ENCODE results near the gene PHIP.

The PHIP gene

GRCh38 chr6:79066828-79067227 lies 11.2 kb downstream of the PHIP start:
- H3K27ac ChIP-seq (ENCODE audit: low read depth, low read length) = no peak overlapping the region

DNA sequence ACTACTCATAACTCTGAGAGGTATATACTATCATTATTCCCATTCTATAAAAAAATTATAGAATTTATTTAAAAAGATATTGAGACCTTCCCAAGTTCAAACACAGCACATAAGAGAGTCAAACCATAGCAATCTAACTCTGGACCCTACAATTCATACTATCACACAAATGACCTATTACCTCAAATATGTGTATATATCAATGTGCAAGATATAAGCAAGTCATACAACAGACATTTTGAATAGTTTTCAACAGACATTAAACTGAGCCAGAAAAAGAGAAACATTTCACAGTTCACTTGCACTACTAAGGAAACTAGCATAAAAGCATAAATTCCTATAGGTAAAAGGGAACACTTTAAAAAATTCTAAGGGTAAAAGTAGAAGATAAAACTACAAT lies 11.7 kb downstream of the PHIP start:
- peaks cover 50% of the 10 kb centered on the region for H3K36me3 ChIP-seq (ENCODE audit: insufficient read depth, low read length)
- no peak overlapping the region for H3K4me3 ChIP-seq (ENCODE audit: low read length)
- no peaks in the 10 kb centered on the region for H3K9me3 ChIP-seq (ENCODE audit: insufficient read depth, low read depth, low read length)
- H3K9ac ChIP-seq (ENCODE audit: low read depth, low read length) = no peak overlapping the region
- H3K27me3 ChIP-seq (ENCODE audit: insufficient read depth, low read length) = no peaks in the 10 kb centered on the region
- H3K4me1 ChIP-seq (ENCODE audit: insufficient read depth, low read length) = peaks cover 4% of the 10 kb centered on the region; the same call in 1 of the 2 replicates
- no peak overlapping the region for H3K27ac ChIP-seq (ENCODE audit: low read depth, low read length)

More at GRCh38 chr6:79066828-79067227, 11.2 kb downstream of the PHIP start:
- WGBS = 98% methylated on average over 4 of the region's 4 CpGs
- Histone ChIP-seq H3K4me3 (ENCODE audit: low read length) (no peak overlapping the region), H3K9ac (ENCODE audit: low read depth, low read length) (no peak overlapping the region), H3K4me1 (ENCODE audit: insufficient read depth, low read length) (peaks cover 4% of the 10 kb centered on the region; the same call in 1 of the 2 replicates), H3K27me3 (ENCODE audit: insufficient read depth, low read length) (no peaks in the 10 kb centered on the region), H3K9me3 (ENCODE audit: insufficient read depth, low read depth, low read length) (no peaks in the 10 kb centered on the region), H3K36me3 (ENCODE audit: insufficient read depth, low read length) (peaks cover 48% of the 10 kb centered on the region)

DNA sequence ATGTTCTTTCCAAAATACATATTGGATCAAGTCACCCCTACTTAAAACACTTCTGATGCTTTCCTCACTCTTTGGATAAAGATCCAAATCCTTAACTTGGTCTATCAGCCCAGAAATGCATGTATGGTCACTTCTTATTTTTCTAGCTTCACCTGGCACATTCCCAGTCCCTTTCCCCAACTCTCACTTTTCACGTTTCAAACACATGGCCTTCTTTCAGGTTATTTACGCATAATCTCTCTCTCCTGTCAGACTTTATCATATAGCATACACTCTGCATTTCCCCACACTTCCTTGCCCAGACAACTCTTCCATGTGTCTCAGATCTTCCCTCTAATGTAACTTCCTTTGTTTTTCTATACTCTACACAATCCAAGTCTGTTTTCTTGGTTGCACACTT lies 12.8 kb downstream of the PHIP start:
- Histone ChIP-seq H3K4me1 (ENCODE audit: insufficient read depth, low read length) (peaks cover 4% of the 10 kb centered on the region; the same call in 1 of the 2 replicates), H3K27me3 (ENCODE audit: insufficient read depth, low read length) (no peaks in the 10 kb centered on the region), H3K9ac (ENCODE audit: low read depth, low read length) (no peak overlapping the region), H3K4me3 (ENCODE audit: low read length) (no peak overlapping the region), H3K27ac (ENCODE audit: low read depth, low read length) (no peak overlapping the region), H3K36me3 (ENCODE audit: insufficient read depth, low read length) (peaks cover 50% of the 10 kb centered on the region), H3K9me3 (ENCODE audit: insufficient read depth, low read depth, low read length) (no peaks in the 10 kb centered on the region)
- 90% methylated on average over 2 of the region's 2 CpGs for WGBS

DNA sequence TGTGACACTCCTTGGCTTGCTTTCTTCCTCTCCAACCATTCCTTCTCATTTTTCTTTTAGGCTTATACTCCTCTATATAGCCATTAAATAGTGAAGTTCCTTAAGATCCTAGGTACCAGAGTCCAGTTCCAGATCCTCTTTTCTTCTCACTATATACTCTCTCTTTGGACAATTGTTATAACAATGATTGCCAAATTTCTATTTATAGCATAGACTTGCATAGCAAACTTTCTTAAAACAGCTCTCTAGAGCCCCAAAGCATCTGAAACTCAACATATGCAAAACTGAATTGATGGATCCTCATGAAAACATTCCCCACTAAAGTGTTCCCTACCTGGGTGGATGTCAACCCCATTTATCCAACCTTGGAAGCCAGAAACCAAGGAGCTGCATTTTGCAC lies 13.4 kb downstream of the PHIP start:
- no peak overlapping the region for H3K4me3 ChIP-seq (ENCODE audit: low read length)
- H3K9me3 ChIP-seq (ENCODE audit: insufficient read depth, low read depth, low read length) = no peaks in the 10 kb centered on the region
- H3K9ac ChIP-seq (ENCODE audit: low read depth, low read length) = no peak overlapping the region
- peaks cover 52% of the 10 kb centered on the region for H3K36me3 ChIP-seq (ENCODE audit: insufficient read depth, low read length)
- no peak overlapping the region for H3K27ac ChIP-seq (ENCODE audit: low read depth, low read length)
- peaks cover 4% of the 10 kb centered on the region; the same call in 1 of the 2 replicates for H3K4me1 ChIP-seq (ENCODE audit: insufficient read depth, low read length)
- H3K27me3 ChIP-seq (ENCODE audit: insufficient read depth, low read length) = no peaks in the 10 kb centered on the region

DNA sequence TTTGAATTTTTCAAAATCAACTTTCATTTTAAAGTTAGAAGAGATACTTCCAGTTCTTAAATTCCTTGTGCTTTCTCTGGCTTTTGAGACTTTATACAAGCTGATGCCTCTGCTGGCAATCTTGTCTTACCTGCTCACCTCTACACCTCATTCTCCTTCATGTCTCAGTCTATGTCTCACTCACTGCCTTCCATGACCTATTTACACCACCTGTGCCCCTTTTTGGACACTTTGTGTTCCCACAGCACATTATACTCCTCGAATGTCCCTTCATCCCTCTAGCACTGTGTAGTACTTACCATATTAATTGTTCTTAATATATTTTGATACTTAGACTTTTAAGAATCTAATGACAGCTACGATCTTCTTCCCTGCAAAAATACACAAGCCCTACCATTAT lies 15.3 kb downstream of the PHIP start:
- 100% methylated on average over 2 of the region's 2 CpGs for WGBS
- Histone ChIP-seq H3K9me3 (ENCODE audit: insufficient read depth, low read depth, low read length) (no peaks in the 10 kb centered on the region), H3K27ac (ENCODE audit: low read depth, low read length) (no peak overlapping the region), H3K27me3 (ENCODE audit: insufficient read depth, low read length) (no peaks in the 10 kb centered on the region), H3K4me3 (ENCODE audit: low read length) (no peak overlapping the region), H3K4me1 (ENCODE audit: insufficient read depth, low read length) (peaks cover 4% of the 10 kb centered on the region; the same call in 1 of the 2 replicates), H3K36me3 (ENCODE audit: insufficient read depth, low read length) (peaks cover 63% of the 10 kb centered on the region), H3K9ac (ENCODE audit: low read depth, low read length) (no peak overlapping the region)

GRCh38 chr6:79057746-79058145 lies 20.3 kb downstream of the PHIP start:
- Histone ChIP-seq H3K9ac (ENCODE audit: low read depth, low read length) (no peak overlapping the region), H3K4me1 (ENCODE audit: insufficient read depth, low read length) (peaks cover 10% of the 10 kb centered on the region; the same call in 1 of the 2 replicates), H3K27me3 (ENCODE audit: insufficient read depth, low read length) (no peaks in the 10 kb centered on the region), H3K9me3 (ENCODE audit: insufficient read depth, low read depth, low read length) (no peaks in the 10 kb centered on the region; the same call in 1 of the 2 replicates), H3K27ac (ENCODE audit: low read depth, low read length) (no peak overlapping the region), H3K36me3 (ENCODE audit: insufficient read depth, low read length) (peaks cover 99% of the 10 kb centered on the region), H3K4me3 (ENCODE audit: low read length) (no peak overlapping the region)
- WGBS = 100% methylated on average over 1 of the region's 1 CpG

GRCh38 chr6:79056226-79056625 lies 21.8 kb downstream of the PHIP start:
- H3K4me3 ChIP-seq (ENCODE audit: low read length) = no peak overlapping the region
- peaks cover 10% of the 10 kb centered on the region; the same call in 1 of the 2 replicates for H3K4me1 ChIP-seq (ENCODE audit: insufficient read depth, low read length)
- H3K36me3 ChIP-seq (ENCODE audit: insufficient read depth, low read length) = peaks cover 99% of the 10 kb centered on the region
- no peak overlapping the region for H3K27ac ChIP-seq (ENCODE audit: low read depth, low read length)
- no peak overlapping the region for H3K9ac ChIP-seq (ENCODE audit: low read depth, low read length)
- H3K9me3 ChIP-seq (ENCODE audit: insufficient read depth, low read depth, low read length) = no peaks in the 10 kb centered on the region; the same call in 1 of the 2 replicates
- H3K27me3 ChIP-seq (ENCODE audit: insufficient read depth, low read length) = no peaks in the 10 kb centered on the region
- WGBS = 95% methylated on average over 1 of the region's 1 CpG

- Histone ChIP-seq H3K36me3 (ENCODE audit: insufficient read depth, low read length) (peaks cover 78% of the 10 kb centered on the region), H3K27ac (ENCODE audit: low read depth, low read length) (no peak overlapping the region)
- WGBS = 96% methylated on average over 2 of the region's 2 CpGs
These were observed 29.4 kb downstream of the PHIP start for GRCh38 chr6:79048611-79049010.

GRCh38 chr6:79047072-79047471 lies 31.0 kb downstream of the PHIP start:
- H3K4me1 ChIP-seq (ENCODE audit: insufficient read depth, low read length) = peaks cover 22% of the 10 kb centered on the region
- no peak overlapping the region for H3K4me3 ChIP-seq (ENCODE audit: low read length)
- H3K27ac ChIP-seq (ENCODE audit: low read depth, low read length) = no peak overlapping the region
- WGBS = 95% methylated on average over 1 of the region's 2 CpGs
- no peaks in the 10 kb centered on the region for H3K27me3 ChIP-seq (ENCODE audit: insufficient read depth, low read length)
- no peaks in the 10 kb centered on the region for H3K9me3 ChIP-seq (ENCODE audit: insufficient read depth, low read depth, low read length)
- peaks cover 78% of the 10 kb centered on the region for H3K36me3 ChIP-seq (ENCODE audit: insufficient read depth, low read length)
- H3K9ac ChIP-seq (ENCODE audit: low read depth, low read length) = no peak overlapping the region

More at GRCh38 chr6:79048611-79049010, 29.4 kb downstream of the PHIP start:
- Histone ChIP-seq H3K9me3 (ENCODE audit: insufficient read depth, low read depth, low read length) (no peaks in the 10 kb centered on the region), H3K4me1 (ENCODE audit: insufficient read depth, low read length) (peaks cover 22% of the 10 kb centered on the region), H3K4me3 (ENCODE audit: low read length) (no peak overlapping the region), H3K9ac (ENCODE audit: low read depth, low read length) (no peak overlapping the region), H3K27me3 (ENCODE audit: insufficient read depth, low read length) (no peaks in the 10 kb centered on the region)

- no peak overlapping the region for H3K4me3 ChIP-seq (ENCODE audit: low read length)
- H3K27ac ChIP-seq (ENCODE audit: low read depth, low read length) = no peak overlapping the region
- H3K9me3 ChIP-seq (ENCODE audit: insufficient read depth, low read depth, low read length) = no peaks in the 10 kb centered on the region
- 87% methylated on average over 2 of the region's 2 CpGs for WGBS
- peaks cover 79% of the 10 kb centered on the region for H3K36me3 ChIP-seq (ENCODE audit: insufficient read depth, low read length)
- H3K27me3 ChIP-seq (ENCODE audit: insufficient read depth, low read length) = no peaks in the 10 kb centered on the region
- H3K4me1 ChIP-seq (ENCODE audit: insufficient read depth, low read length) = peaks cover 22% of the 10 kb centered on the region
- H3K9ac ChIP-seq (ENCODE audit: low read depth, low read length) = no peak overlapping the region
These were observed 32.1 kb downstream of the PHIP start for GRCh38 chr6:79045966-79046365.

GRCh38 chr6:79042799-79043126 lies 35.3 kb downstream of the PHIP start:
- Histone ChIP-seq H3K9ac (ENCODE audit: low read depth, low read length) (no peak overlapping the region), H3K27me3 (ENCODE audit: insufficient read depth, low read length) (no peaks in the 10 kb centered on the region), H3K27ac (ENCODE audit: low read depth, low read length) (no peak overlapping the region), H3K4me3 (ENCODE audit: low read length) (no peak overlapping the region), H3K4me1 (ENCODE audit: insufficient read depth, low read length) (peaks cover 13% of the 10 kb centered on the region), H3K9me3 (ENCODE audit: insufficient read depth, low read depth, low read length) (no peaks in the 10 kb centered on the region), H3K36me3 (ENCODE audit: insufficient read depth, low read length) (peaks cover 88% of the 10 kb centered on the region)
- 94% methylated on average over 4 of the region's 5 CpGs for WGBS

DNA sequence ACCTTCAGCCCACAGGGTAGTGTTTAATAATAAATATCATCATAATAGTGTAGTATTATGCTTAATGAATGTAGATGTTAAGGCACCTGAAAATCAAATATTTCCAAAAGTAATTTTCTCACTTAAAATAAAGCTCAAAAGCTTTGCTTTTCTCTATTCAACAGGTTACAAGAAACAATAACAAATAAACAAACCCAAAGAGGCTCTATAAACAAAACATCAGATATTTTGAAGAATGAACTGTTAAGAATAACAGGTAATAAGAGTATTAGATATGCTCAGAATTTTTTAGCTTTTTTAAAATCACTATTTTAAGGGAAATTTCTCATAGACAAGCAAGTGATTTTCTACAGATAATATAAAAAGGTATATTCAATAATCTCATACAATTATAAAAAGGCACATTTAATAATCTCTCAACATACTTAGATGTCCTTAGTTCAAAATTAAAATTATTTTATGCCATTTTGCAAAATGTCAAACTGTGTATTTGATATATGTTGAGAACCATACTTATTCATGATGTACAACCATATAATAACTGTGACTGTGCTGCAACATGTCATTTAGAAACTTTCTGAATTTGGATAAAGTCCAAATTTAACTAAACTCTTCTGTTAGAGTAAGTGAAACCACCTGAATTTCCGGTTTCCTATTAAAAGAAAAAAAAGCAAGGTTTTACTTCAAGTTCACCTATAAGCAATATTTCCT lies 35.8 kb downstream of the PHIP start:
- Histone ChIP-seq H3K36me3 (ENCODE audit: insufficient read depth, low read length) (peaks cover 88% of the 10 kb centered on the region), H3K9ac (ENCODE audit: low read depth, low read length) (no peak overlapping the region), H3K4me3 (ENCODE audit: low read length) (no peak overlapping the region)

More for the DNA sequence above, 35.8 kb downstream of the PHIP start:
- Histone ChIP-seq H3K27ac (ENCODE audit: low read depth, low read length) (no peak overlapping the region), H3K9me3 (ENCODE audit: insufficient read depth, low read depth, low read length) (no peaks in the 10 kb centered on the region), H3K27me3 (ENCODE audit: insufficient read depth, low read length) (no peaks in the 10 kb centered on the region), H3K4me1 (ENCODE audit: insufficient read depth, low read length) (peaks cover 8% of the 10 kb centered on the region)
- WGBS = no CpG with 5 or more reads among the region's 1 CpG

Data from HUES64 (cell line).